ENCODE results near the gene TNIK. TPM values are rescaled to one million over a fixed set of nuclear protein-coding genes. Genes with fewer than 3 reads are reported as not detected.
A peak's percentile ranks its signal among the peaks of the same experiment; 100 is the strongest.

TNIK gene
- total RNA-seq, 1 donor from 2014 or later, result 1.1 TPM

- no peak for DNase-seq (ENCODE audit: low read depth)
- Histone ChIP-seq H3K36me3 (ENCODE audit: control insufficient read depth, insufficient read depth, low read length) (no peaks in the 10 kb centered on the region), H3K27me3 (ENCODE audit: control insufficient read depth, insufficient read depth, low read length) (no peaks in the 10 kb centered on the region), H3K4me3 (ENCODE audit: low read depth, low read length) (no peak overlapping the region)
- no peak for TF ChIP-seq CTCF (IDR thresholded peaks at IDR 0.05; ENCODE audit: insufficient read depth, low read length, severe bottlenecking)
- no peak for FAIRE-seq
Measured at GRCh38 chr3:171269542-171269941, 190.7 kb downstream of the TNIK start.

DNA sequence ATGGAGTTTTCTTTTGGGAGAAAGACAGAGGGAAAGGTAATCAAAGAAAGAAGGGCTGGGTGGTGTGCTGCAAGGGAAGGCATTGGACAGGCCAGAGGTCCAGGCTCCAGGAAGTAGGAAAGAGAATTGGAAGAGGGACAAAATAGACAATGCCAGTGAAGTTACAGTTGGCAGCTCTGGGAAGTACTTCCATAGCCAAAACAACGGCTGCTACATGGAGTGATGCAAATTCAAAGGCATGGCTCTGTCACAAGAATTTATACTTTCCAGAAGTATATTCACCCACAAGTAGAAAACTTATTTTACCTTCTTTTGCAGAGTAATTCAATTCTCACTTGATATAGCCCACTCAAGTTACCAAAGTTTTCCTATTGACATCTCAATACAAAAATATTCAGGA, 191.5 kb downstream of the TNIK start:
- Histone ChIP-seq H3K4me3 (ENCODE audit: low read depth, low read length) (no peak overlapping the region), H3K27me3 (ENCODE audit: control insufficient read depth, insufficient read depth, low read length) (no peaks in the 10 kb centered on the region), H3K36me3 (ENCODE audit: control insufficient read depth, insufficient read depth, low read length) (no peaks in the 10 kb centered on the region)
- no peak for TF ChIP-seq CTCF (IDR thresholded peaks at IDR 0.05; ENCODE audit: insufficient read depth, low read length, severe bottlenecking)
- DNase-seq (ENCODE audit: low read depth) (no peak), FAIRE-seq (no peak)

GRCh38 chr3:171267104-171267503, 193.1 kb downstream of the TNIK start:
- no peak overlapping the region for H3K4me3 ChIP-seq (ENCODE audit: low read depth, low read length)
- H3K36me3 ChIP-seq (ENCODE audit: control insufficient read depth, insufficient read depth, low read length), result no peaks in the 10 kb centered on the region
- peak; percentile 12 for DNase-seq (ENCODE audit: low read depth)
- no peak for TF ChIP-seq CTCF (IDR thresholded peaks at IDR 0.05; ENCODE audit: insufficient read depth, low read length, severe bottlenecking)
- H3K27me3 ChIP-seq (ENCODE audit: control insufficient read depth, insufficient read depth, low read length), result no peaks in the 10 kb centered on the region
- no peak for FAIRE-seq

GRCh38 chr3:171266740-171267073, 193.5 kb downstream of the TNIK start:
- Histone ChIP-seq H3K27me3 (ENCODE audit: control insufficient read depth, insufficient read depth, low read length) (no peaks in the 10 kb centered on the region), H3K36me3 (ENCODE audit: control insufficient read depth, insufficient read depth, low read length) (no peaks in the 10 kb centered on the region), H3K4me3 (ENCODE audit: low read depth, low read length) (no peak overlapping the region)
- no peak for TF ChIP-seq CTCF (IDR thresholded peaks at IDR 0.05; ENCODE audit: insufficient read depth, low read length, severe bottlenecking)
- DNase-seq (ENCODE audit: low read depth) (no peak), FAIRE-seq (no peak)

DNA sequence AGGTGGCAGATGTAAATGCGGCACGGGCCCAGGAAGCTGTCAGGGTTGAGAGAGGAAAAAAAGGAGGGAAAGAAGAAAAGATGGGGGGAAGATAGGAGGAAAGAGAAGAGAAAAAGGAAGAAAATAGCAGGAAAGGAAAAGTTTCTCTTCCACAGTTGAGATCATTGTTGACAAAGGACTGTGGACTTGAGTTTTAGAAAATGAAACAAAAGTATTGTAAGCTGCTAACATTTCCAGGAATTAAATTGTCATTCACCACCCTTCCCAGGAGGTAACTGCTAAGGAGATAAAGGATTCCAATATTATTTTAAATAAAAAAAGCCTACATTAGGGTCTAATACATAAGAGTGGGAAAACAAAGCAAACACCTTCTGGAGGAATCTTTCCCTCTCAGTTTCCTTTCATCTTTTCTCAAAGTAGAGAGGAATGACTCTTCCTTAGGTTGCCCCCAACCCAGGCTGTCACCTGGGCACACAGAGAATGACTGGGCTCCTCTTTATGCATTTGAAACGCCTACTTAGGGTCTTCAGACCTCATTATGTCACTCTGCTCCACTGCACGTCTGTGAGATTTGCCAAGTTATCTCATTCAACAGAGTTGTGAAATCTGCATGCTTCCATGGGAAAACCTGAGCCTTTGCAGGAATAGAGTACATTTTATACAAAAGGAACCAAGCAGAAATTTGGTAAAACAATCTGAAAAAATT, 194.0 kb downstream of the TNIK start:
- no peak for DNase-seq (ENCODE audit: low read depth)

More for the DNA sequence above, 194.0 kb downstream of the TNIK start:
- no peak overlapping the region for H3K4me3 ChIP-seq (ENCODE audit: low read depth, low read length)
- H3K36me3 ChIP-seq (ENCODE audit: control insufficient read depth, insufficient read depth, low read length), result no peaks in the 10 kb centered on the region
- TF ChIP-seq CTCF (IDR thresholded peaks at IDR 0.05; ENCODE audit: insufficient read depth, low read length, severe bottlenecking), result no peak
- no peaks in the 10 kb centered on the region for H3K27me3 ChIP-seq (ENCODE audit: control insufficient read depth, insufficient read depth, low read length)
- no peak for FAIRE-seq
